GM12878 (cell line): ENCODE results near the gene ZDHHC1. TPM values are rescaled to one million over a fixed set of nuclear protein-coding genes. Genes with fewer than 3 reads are reported as not detected.

Experiments
- ATAC-seq: fragments of 200-7000 bp; cut with Tn5 transposase; 3 replicates; pipeline ENCODE4 v1.9.1; 2020; ENCODE audit warnings: mild to moderate bottlenecking, moderate library complexity
- BruUV-seq: library from RNA; stranded (reverse); fragments of 400-500 nt; replicated peaks from 2 replicates; lab custom pipeline; 2021; lab: Mats Ljungman, UMichigan
- CTCF ChIA-PET: fragments of 300-600 bp; sonication (Branson Sonifier 250); formaldehyde crosslinking; extraction: SDS; loops from one replicate; lab custom pipeline; 2021; ENCODE audit warnings: inconsistent platforms; lab: Yijun Ruan, JAX
- POLR2A ChIA-PET: fragments of 350-600 bp; formaldehyde crosslinking; extraction: SDS; loops from one replicate; lab custom pipeline; 2021; ENCODE audit warnings: inconsistent platforms; lab: Charles Lee
- RAD21 ChIA-PET: fragments of 300-600 bp; sonication (Branson Sonifier 250); formaldehyde crosslinking; loops from one replicate; lab custom pipeline; 2023; ENCODE audit warnings: antibody characterized with exemption; ENCODE audit not compliant: unreplicated experiment; lab: Charles Lee
- SMC1A ChIA-PET: fragments of 300-600 bp; sonication (Branson Sonifier 250); formaldehyde crosslinking; loops from one replicate; lab custom pipeline; 2023; ENCODE audit not compliant: unreplicated experiment, uncharacterized antibody; lab: Charles Lee
- DNase-seq: peaks from one replicate; pipeline ENCODE4 v3.0.0-alpha.2; 2011; ENCODE audit warnings: low read depth, low spot score
- FAIRE-seq: peaks from 3 replicates; lab custom pipeline; 2011; peaks lifted over from hg19 to GRCh38; lab: Jason Lieb, UNC
- H2AFZ ChIP-seq: 2 replicates; pipeline ENCODE4 v1.6.0; 2011; ENCODE audit warnings: low read depth, low read length, control low read depth; ENCODE audit not compliant: control insufficient read depth
- H3K27ac ChIP-seq: 2 replicates; pipeline ENCODE4 v1.5.1; 2011; ENCODE audit warnings: control low read depth; ENCODE audit not compliant: control insufficient read depth, insufficient read depth
- H3K27me3 ChIP-seq, 2 experiments: replicated peaks in 1 of 2; 2 replicates each; pipeline versions ENCODE4 v1.6.0 to v1.6.1; 2011; ENCODE audit warnings: low read length in 1 of 2; ENCODE audit not compliant: control insufficient read depth in 2 of 2, insufficient read depth in 2 of 2
- H3K36me3 ChIP-seq, 2 experiments: 2 replicates each; pipeline ENCODE4 v1.5.1; 2011; ENCODE audit warnings: low read length in 1 of 2; ENCODE audit not compliant: control insufficient read depth in 2 of 2, insufficient read depth in 2 of 2
- H3K4me1 ChIP-seq: 2 replicates; pipeline ENCODE4 v1.6.1; 2011; ENCODE audit warnings: mild to moderate bottlenecking, low read length, moderate library complexity, mixed read lengths; ENCODE audit not compliant: control insufficient read depth, insufficient read depth
- H3K4me2 ChIP-seq: 2 replicates; pipeline ENCODE4 v1.6.0; 2011; ENCODE audit warnings: control low read depth; ENCODE audit not compliant: control insufficient read depth, insufficient read depth
- H3K4me3 ChIP-seq: fragments of 200-600 bp; sonication (generic); 2 replicates; pipeline ENCODE4 v1.5.1; 2016
- H3K79me2 ChIP-seq: 2 replicates; pipeline ENCODE4 v1.6.0; 2011; ENCODE audit warnings: low read length; ENCODE audit not compliant: control insufficient read depth, insufficient read depth
- H3K9ac ChIP-seq: 2 replicates; pipeline ENCODE4 v1.8.0; 2011; ENCODE audit warnings: low read length, control low read depth, mixed read lengths; ENCODE audit not compliant: control insufficient read depth, insufficient read depth
- H3K9me3 ChIP-seq: replicated peaks from 3 replicates; pipeline ENCODE4 v1.5.1; 2011; ENCODE audit warnings: mild to moderate bottlenecking, low read length; ENCODE audit not compliant: control insufficient read depth, insufficient read depth
- H4K20me1 ChIP-seq: 2 replicates; pipeline ENCODE4 v1.6.0; 2011; ENCODE audit not compliant: control insufficient read depth, insufficient read depth
- ASH2L ChIP-seq: fragments of 300-600, 200-600 bp; sonication (generic); IDR thresholded peaks from 2 replicates; pipeline ENCODE4 v1.6.1; 2017; ENCODE audit warnings: low read depth, mild to moderate bottlenecking, borderline replicate concordance
- ATF7 ChIP-seq: fragments of 450-650 bp; IDR thresholded peaks from 2 replicates; pipeline ENCODE4 v1.6.1; 2016; ENCODE audit warnings: low read depth, mild to moderate bottlenecking
- BCL11A ChIP-seq: IDR thresholded peaks from 2 replicates; pipeline ENCODE4 v1.6.1; 2011; ENCODE audit warnings: low read depth, low read length
- BRCA1 ChIP-seq: IDR thresholded peaks from 2 replicates; pipeline ENCODE4 v1.6.1; 2011; ENCODE audit warnings: low read depth, low read length, improper control_type of control experiment
- CHD1 ChIP-seq: IDR thresholded peaks from 2 replicates; pipeline ENCODE4 v1.6.1; 2012; ENCODE audit warnings: low read depth, low read length, improper control_type of control experiment
- CHD4 ChIP-seq: fragments of 200-600 bp; sonication (generic); IDR thresholded peaks from 2 replicates; pipeline ENCODE4 v1.6.1; 2016; ENCODE audit warnings: mild to moderate bottlenecking
- CTCF ChIP-seq, 3 experiments: IDR thresholded peaks in 2 of 3; conservative IDR thresholded peaks in 1 of 3; 2 replicates each; pipeline ENCODE4 v1.5.1; 2011; ENCODE audit warnings: low read depth in 3 of 3, low read length in 3 of 3, mild to moderate bottlenecking in 3 of 3, control low read depth in 2 of 3, moderate library complexity in 2 of 3, inconsistent platforms in 1 of 3, mixed read lengths in 1 of 3; ENCODE audit not compliant: control insufficient read depth in 2 of 3, insufficient read depth in 1 of 3; ENCODE audit errors: extremely low read depth in 1 of 3
- CUX1 ChIP-seq: IDR thresholded peaks from 2 replicates; pipeline ENCODE4 v1.6.1; 2012; ENCODE audit warnings: improper control_type of control experiment, low read depth, low read length; ENCODE audit not compliant: insufficient replicate concordance
- IRF5 ChIP-seq: fragments of 450-650 bp; IDR thresholded peaks from 2 replicates; pipeline ENCODE4 v1.6.1; 2017; ENCODE audit warnings: borderline replicate concordance
- NBN ChIP-seq: fragments of 450-650 bp; IDR thresholded peaks from 2 replicates; pipeline ENCODE4 v1.6.1; 2016
- NFIC ChIP-seq: IDR thresholded peaks from 2 replicates; pipeline ENCODE4 v1.6.1; 2012; ENCODE audit warnings: low read depth, mild to moderate bottlenecking, inconsistent platforms, low read length, moderate library complexity
- NFYB ChIP-seq: IDR thresholded peaks from 2 replicates; pipeline ENCODE4 v1.6.1; 2011; ENCODE audit warnings: low read depth, mild to moderate bottlenecking, low read length, improper control_type of control experiment, moderate library complexity; ENCODE audit not compliant: insufficient read depth
- NRF1 ChIP-seq: conservative IDR thresholded peaks from 2 replicates; pipeline ENCODE4 v1.6.1; 2011; ENCODE audit warnings: mild to moderate bottlenecking, low read depth, low read length, improper control_type of control experiment
- POLR2A ChIP-seq: IDR thresholded peaks from 2 replicates; pipeline ENCODE4 v1.6.1; 2011; ENCODE audit warnings: low read depth, mild to moderate bottlenecking, low read length
- POLR2AphosphoS5 ChIP-seq: IDR thresholded peaks from 2 replicates; pipeline ENCODE4 v1.6.1; 2011; ENCODE audit warnings: mild to moderate bottlenecking, low read length, inconsistent platforms
- RUNX3 ChIP-seq: IDR thresholded peaks from 2 replicates; pipeline ENCODE4 v1.6.1; 2012; ENCODE audit warnings: low read length, inconsistent platforms
- STAT3 ChIP-seq: IDR thresholded peaks from 2 replicates; pipeline ENCODE4 v1.6.1; 2011; ENCODE audit warnings: low read depth, low read length, improper control_type of control experiment
- TBL1XR1 ChIP-seq: IDR thresholded peaks from 2 replicates; pipeline ENCODE4 v1.6.1; 2012; ENCODE audit warnings: low read depth, low read length, improper control_type of control experiment
- TCF12 ChIP-seq: IDR thresholded peaks from 2 replicates; pipeline ENCODE4 v1.6.1; 2011; ENCODE audit warnings: low read depth, mild to moderate bottlenecking, low read length
- WGBS: methylation state at CpG from one replicate; pipeline ENCODE4 v1.1.6; 2016; ENCODE audit warnings: low lambda C conversion rate; ENCODE audit not compliant: insufficient replicate concordance, insufficient coverage; ENCODE audit errors: missing lambda C conversion rate; 5-methylcytosine and 5-hydroxymethylcytosine counted together
- in situ Hi-C: fragments of 300-500 bp; cut with MboI; formaldehyde crosslinking; loops from 9 replicates; pipeline ENCODE4 v1.14.3; 2018; ENCODE audit warnings: mixed read lengths
- intact Hi-C: fragments of 100-400 bp; cut with micrococcal nuclease; formaldehyde crosslinking; loops from one replicate; pipeline ENCODE4 v1.14.2; 2022; ENCODE audit not compliant: unreplicated experiment
- polyA plus RNA-seq, 11 experiments: library from polyadenylated mRNA; depleted of rRNA in 4 of 11; unstranded in 6 of 11; stranded (reverse) in 5 of 11; fragments of >200 nt; fragmentation: Nextera tagmentation in 4 of 11; fragmentation: Illumina TruSeq in 1 of 11; extraction: Ambion mirVana in 4 of 11; extraction: Trizol in 1 of 11; gene quantifications; 1 replicate in 1 of 11; 2 replicates in 10 of 11; pipeline versions ENCODE4 v1.2.1 to v1.2.3, GENCODE V29; 2011 to 2016; ENCODE audit warnings: inconsistent platforms in 2 of 11, missing spikeins in 2 of 11, low read depth in 1 of 11
- total RNA-seq, 4 experiments: library from RNA; depleted of rRNA in 3 of 4; stranded (reverse); fragments of >200 nt in 3 of 4; fragmentation: Illumina TruSeq in 1 of 4; extraction: Trizol in 1 of 4; gene quantifications; 2 replicates each; pipeline versions ENCODE4 v1.2.1 to v1.2.3, GENCODE V29; 2013 to 2021

Gene ZDHHC1
- total and polyA plus RNA-seq, 10 of the 15 experiments (the other 5 are each of a cell fraction or from before 2014, with no cell fraction given), result 0.07 to 1.2 (median 0.66) TPM; not detected in 2

GRCh38 chr16:67441271-67441753 is 25.0 kb upstream of the ZDHHC1 start:
- BruUV-seq, result no TSS peak
- no peak overlapping the region for H2AFZ ChIP-seq
- no peak overlapping the region for H3K4me2 ChIP-seq
- ChIA-PET POLR2A (no interaction called here), RAD21 (no interaction called here), CTCF (interaction anchor here (1.0 to 7.7 kb wide), 2 partner anchors 15 to 25 kb away, joined by 3 to 84 read pairs; partner anchors contain the start of gene ZDHHC1), SMC1A (no interaction called here)
- H3K79me2 ChIP-seq, result no peaks in the 10 kb centered on the region
- WGBS, result 94% methylated on average over 17 of the region's 17 CpGs
- H3K27me3 ChIP-seq, result no peaks in the 10 kb centered on the region
- H3K9me3 ChIP-seq, result no peaks in the 10 kb centered on the region
- H3K4me3 ChIP-seq, result no peak overlapping the region
- no peak overlapping the region for H3K9ac ChIP-seq
- peaks cover 4 to 21% of the 10 kb centered on the region in 2 experiments for H3K36me3 ChIP-seq
- ATAC-seq (no peak), FAIRE-seq (no peak), DNase-seq (no peak)
- in situ Hi-C loops (no loop called here), intact Hi-C loops (no loop called here)
- 0 out of 2 replicates have a peak, but pooled peaks cover 4% of the 10 kb centered on the region for H4K20me1 ChIP-seq
- H3K4me1 ChIP-seq, result peaks cover 10% of the 10 kb centered on the region
- no peak overlapping the region for H3K27ac ChIP-seq
- no peak for TF ChIP-seq CHD1
- no peak for TF ChIP-seq CUX1
- TF ChIP-seq CTCF (IDR thresholded peaks at IDR 0.05 in 2 of 3, conservative IDR thresholded peaks at IDR 0.05 in 1 of 3; ENCODE audit: control insufficient read depth in 2 of 3, extremely low read depth in 1 of 3, insufficient read depth in 1 of 3, low read depth in 3 of 3, low read length in 3 of 3), result no peak
- TF ChIP-seq ATF7, result no peak
- no peak for TF ChIP-seq POLR2AphosphoS5
- TF ChIP-seq NFIC, result no peak
- TF ChIP-seq NFYB, result no peak
- TF ChIP-seq CHD4, result no peak
- no peak for TF ChIP-seq BRCA1
- no peak for TF ChIP-seq NRF1
- TF ChIP-seq BCL11A, result no peak
- TF ChIP-seq ASH2L, result no peak
- no peak for TF ChIP-seq NBN
- TF ChIP-seq TBL1XR1, result no peak
- no peak for TF ChIP-seq STAT3
- no peak for TF ChIP-seq POLR2A
- no peak for TF ChIP-seq IRF5
- TF ChIP-seq RUNX3, result no peak
- no peak for TF ChIP-seq TCF12
